ENCODE measurements around the gene TMBIM4. TPM values are rescaled to one million over a fixed set of nuclear protein-coding genes. Genes with fewer than 3 reads are reported as not detected.

The TMBIM4 gene
- total RNA-seq, 2 donors from 2014 or later: 18.7 to 21.9 TPM

DNA sequence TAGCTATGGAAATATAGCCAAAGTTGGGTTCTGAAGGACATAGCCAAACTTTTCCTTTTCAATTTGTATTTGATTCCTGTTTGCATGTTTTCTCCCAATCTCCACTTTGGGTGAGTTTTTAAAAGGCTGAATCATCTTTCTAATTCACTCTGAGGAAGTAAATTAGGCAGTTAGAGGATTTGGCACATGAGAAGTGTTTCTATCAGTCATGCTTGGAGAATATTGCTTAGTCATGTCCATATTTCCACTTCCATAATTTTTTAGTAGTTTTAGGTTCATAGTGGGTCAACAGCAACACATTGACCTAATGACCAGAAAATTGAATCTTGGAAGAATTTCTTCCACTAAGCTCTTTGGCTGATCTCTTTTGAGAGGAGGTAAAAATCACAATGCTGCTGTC, 41.0 kb upstream of the TMBIM4 start:
- no peaks in the 10 kb centered on the region for H3K36me3 ChIP-seq (ENCODE audit: control insufficient read depth, insufficient read depth, low read length)
- no peaks in the 10 kb centered on the region for H3K4me1 ChIP-seq (ENCODE audit: control insufficient read depth, insufficient read depth, low read length)
- Mint-ChIP-seq H3K36me3 (ENCODE audit: low read depth) (no peaks in the 10 kb centered on the region), H3K4me1 (no peaks in the 10 kb centered on the region), H3K27ac (no peak overlapping the region), H3K27me3 (ENCODE audit: insufficient read depth) (no peaks in the 10 kb centered on the region), H3K4me3 (no peak overlapping the region), H3K9me3 (peaks cover 5% of the 10 kb centered on the region)
- no peak for DNase-seq
- no peaks in the 10 kb centered on the region for H3K9me3 ChIP-seq (ENCODE audit: control insufficient read depth, low read length)
- H3K9ac ChIP-seq (ENCODE audit: extremely low read depth, low read length, poor library complexity, severe bottlenecking): no peak overlapping the region
- H3K27me3 ChIP-seq (ENCODE audit: control insufficient read depth, insufficient read depth, low read length, poor library complexity, severe bottlenecking): no peaks in the 10 kb centered on the region
- no peak overlapping the region for H3K27ac ChIP-seq (ENCODE audit: low read depth, low read length)
- H3K4me3 ChIP-seq (ENCODE audit: low read length): no peak overlapping the region
- TF ChIP-seq, protein P1, sequence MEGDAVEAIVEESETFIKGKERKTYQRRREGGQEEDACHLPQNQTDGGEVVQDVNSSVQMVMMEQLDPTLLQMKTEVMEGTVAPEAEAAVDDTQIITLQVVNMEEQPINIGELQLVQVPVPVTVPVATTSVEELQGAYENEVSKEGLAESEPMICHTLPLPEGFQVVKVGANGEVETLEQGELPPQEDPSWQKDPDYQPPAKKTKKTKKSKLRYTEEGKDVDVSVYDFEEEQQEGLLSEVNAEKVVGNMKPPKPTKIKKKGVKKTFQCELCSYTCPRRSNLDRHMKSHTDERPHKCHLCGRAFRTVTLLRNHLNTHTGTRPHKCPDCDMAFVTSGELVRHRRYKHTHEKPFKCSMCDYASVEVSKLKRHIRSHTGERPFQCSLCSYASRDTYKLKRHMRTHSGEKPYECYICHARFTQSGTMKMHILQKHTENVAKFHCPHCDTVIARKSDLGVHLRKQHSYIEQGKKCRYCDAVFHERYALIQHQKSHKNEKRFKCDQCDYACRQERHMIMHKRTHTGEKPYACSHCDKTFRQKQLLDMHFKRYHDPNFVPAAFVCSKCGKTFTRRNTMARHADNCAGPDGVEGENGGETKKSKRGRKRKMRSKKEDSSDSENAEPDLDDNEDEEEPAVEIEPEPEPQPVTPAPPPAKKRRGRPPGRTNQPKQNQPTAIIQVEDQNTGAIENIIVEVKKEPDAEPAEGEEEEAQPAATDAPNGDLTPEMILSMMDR (conservative IDR thresholded peaks at IDR 0.05): no peak

DNA sequence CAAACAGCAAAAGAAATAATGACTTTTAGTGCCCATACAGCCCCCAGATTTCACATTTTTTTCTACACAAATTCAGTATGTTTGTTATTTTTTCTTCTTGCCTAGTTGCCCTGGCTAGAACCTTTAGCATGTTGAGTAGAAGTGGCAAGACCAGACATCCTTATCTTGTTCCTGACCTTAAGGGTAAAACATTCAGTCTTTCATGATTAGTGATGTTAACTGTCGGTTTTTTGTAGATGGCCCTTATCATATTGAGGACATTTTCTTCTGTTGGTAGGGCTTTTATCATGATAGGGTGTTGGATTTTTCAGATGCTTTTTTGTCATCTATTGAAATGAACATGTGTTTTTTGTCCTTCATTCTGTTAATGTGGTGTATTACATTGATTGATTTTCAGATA, 36.3 kb upstream of the TMBIM4 start:
- no peaks in the 10 kb centered on the region for H3K4me1 Mint-ChIP-seq
- TF ChIP-seq, protein P1 (conservative IDR thresholded peaks at IDR 0.05): no peak

DNA sequence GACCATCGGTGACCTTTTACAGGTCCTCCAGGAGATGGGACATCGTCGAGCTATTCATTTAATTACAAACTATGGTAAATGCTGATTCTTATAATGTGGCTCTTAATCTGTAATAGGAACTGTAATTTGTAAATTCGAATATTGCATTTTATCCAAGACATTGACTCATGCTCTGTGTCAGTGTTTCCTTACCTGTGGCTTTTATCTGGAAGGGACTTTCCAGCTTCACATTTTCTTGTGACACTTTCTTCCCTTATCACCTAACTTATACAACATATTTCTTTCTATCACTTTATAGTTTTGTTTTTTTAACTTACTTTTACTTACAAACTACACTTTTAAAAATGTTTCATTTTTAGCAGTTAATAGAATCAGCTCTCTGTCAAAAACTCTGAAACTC, 34.0 kb upstream of the TMBIM4 start:
- no peaks in the 10 kb centered on the region for H3K27me3 ChIP-seq (ENCODE audit: control insufficient read depth, insufficient read depth, low read length, poor library complexity, severe bottlenecking)
- H3K9ac ChIP-seq (ENCODE audit: extremely low read depth, low read length, poor library complexity, severe bottlenecking): no peak overlapping the region
- TF ChIP-seq, protein P1 (conservative IDR thresholded peaks at IDR 0.05): no peak
- peaks cover 14% of the 10 kb centered on the region for H3K9me3 Mint-ChIP-seq
- H3K4me3 Mint-ChIP-seq: no peak overlapping the region
- peaks cover 8% of the 10 kb centered on the region for H3K9me3 ChIP-seq (ENCODE audit: control insufficient read depth, low read length)
- no peaks in the 10 kb centered on the region for H3K36me3 ChIP-seq (ENCODE audit: control insufficient read depth, insufficient read depth, low read length)
- H3K4me1 ChIP-seq (ENCODE audit: control insufficient read depth, insufficient read depth, low read length): no peaks in the 10 kb centered on the region
- DNase-seq: no peak
- H3K36me3 Mint-ChIP-seq (ENCODE audit: low read depth): no peaks in the 10 kb centered on the region
- no peak overlapping the region for H3K4me3 ChIP-seq (ENCODE audit: low read length)
- 75 to 84% methylated on average over 4 of the region's 4 CpGs for WGBS, 2 experiments (ENCODE audit: insufficient coverage in 1 of 2, insufficient read length in 1 of 2)
- H3K27ac Mint-ChIP-seq: no peak overlapping the region
- no peak overlapping the region for H3K27ac ChIP-seq (ENCODE audit: low read depth, low read length)
- no peaks in the 10 kb centered on the region for H3K27me3 Mint-ChIP-seq (ENCODE audit: insufficient read depth)
- no peaks in the 10 kb centered on the region for H3K4me1 Mint-ChIP-seq

More for the DNA sequence above, 36.3 kb upstream of the TMBIM4 start:
- Histone ChIP-seq H3K36me3 (ENCODE audit: control insufficient read depth, insufficient read depth, low read length) (no peaks in the 10 kb centered on the region), H3K27ac (ENCODE audit: low read depth, low read length) (no peak overlapping the region), H3K4me1 (ENCODE audit: control insufficient read depth, insufficient read depth, low read length) (no peaks in the 10 kb centered on the region), H3K9ac (ENCODE audit: extremely low read depth, low read length, poor library complexity, severe bottlenecking) (no peak overlapping the region), H3K9me3 (ENCODE audit: control insufficient read depth, low read length) (no peaks in the 10 kb centered on the region), H3K4me3 (ENCODE audit: low read length) (no peak overlapping the region), H3K27me3 (ENCODE audit: control insufficient read depth, insufficient read depth, low read length, poor library complexity, severe bottlenecking) (no peaks in the 10 kb centered on the region)
- 100% methylated on average over 1 of the region's 1 CpG; no CpG with 5 or more reads in 1 of the 2 experiments for WGBS, 2 experiments (ENCODE audit: insufficient coverage in 1 of 2, insufficient read length in 1 of 2)
- Mint-ChIP-seq H3K27ac (no peak overlapping the region), H3K27me3 (ENCODE audit: insufficient read depth) (no peaks in the 10 kb centered on the region), H3K36me3 (ENCODE audit: low read depth) (no peaks in the 10 kb centered on the region), H3K4me3 (no peak overlapping the region), H3K9me3 (peaks cover 5% of the 10 kb centered on the region)
- no peak for DNase-seq

Measured in endodermal cell (in vitro differentiated cells).